PC-9 (cell line): ENCODE results near the gene ATXN1.

Source experiments
- EZH2 ChIP-seq: fragments of 200-600 bp; sonication (generic); IDR thresholded peaks from 2 replicates; pipeline ENCODE4 v1.8.0; 2017; ENCODE audit warnings: antibody characterized with exemption, low read depth
- TF ChIP-seq, protein P1 (sequence below): fragments of 200-600 bp; sonication (generic); conservative IDR thresholded peaks from 2 replicates; pipeline ENCODE4 v1.6.1; 2017; ENCODE audit warnings: mixed run types, antibody characterized with exemption, mild to moderate bottlenecking, moderate library complexity

DNA sequence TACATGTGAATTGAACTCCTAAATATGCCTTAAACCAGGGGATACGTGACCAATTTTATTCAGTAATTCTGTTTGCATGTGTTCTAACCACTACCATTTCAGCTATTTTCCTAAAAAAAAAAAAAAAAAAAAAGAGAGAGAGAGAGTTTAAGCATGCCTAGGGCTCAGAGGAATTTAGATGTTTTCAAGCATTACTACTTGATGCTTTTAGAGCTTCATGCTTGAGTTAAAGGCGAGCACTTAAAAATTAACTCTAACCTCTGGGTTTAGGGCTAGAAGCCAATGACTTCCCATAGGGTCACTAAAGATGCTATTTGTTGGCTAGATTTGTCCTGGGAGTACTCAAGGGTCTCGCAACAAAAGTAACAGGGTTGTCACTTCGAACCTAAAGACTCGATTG is 217.7 kb downstream of the ATXN1 start:
- TF ChIP-seq, protein P1, sequence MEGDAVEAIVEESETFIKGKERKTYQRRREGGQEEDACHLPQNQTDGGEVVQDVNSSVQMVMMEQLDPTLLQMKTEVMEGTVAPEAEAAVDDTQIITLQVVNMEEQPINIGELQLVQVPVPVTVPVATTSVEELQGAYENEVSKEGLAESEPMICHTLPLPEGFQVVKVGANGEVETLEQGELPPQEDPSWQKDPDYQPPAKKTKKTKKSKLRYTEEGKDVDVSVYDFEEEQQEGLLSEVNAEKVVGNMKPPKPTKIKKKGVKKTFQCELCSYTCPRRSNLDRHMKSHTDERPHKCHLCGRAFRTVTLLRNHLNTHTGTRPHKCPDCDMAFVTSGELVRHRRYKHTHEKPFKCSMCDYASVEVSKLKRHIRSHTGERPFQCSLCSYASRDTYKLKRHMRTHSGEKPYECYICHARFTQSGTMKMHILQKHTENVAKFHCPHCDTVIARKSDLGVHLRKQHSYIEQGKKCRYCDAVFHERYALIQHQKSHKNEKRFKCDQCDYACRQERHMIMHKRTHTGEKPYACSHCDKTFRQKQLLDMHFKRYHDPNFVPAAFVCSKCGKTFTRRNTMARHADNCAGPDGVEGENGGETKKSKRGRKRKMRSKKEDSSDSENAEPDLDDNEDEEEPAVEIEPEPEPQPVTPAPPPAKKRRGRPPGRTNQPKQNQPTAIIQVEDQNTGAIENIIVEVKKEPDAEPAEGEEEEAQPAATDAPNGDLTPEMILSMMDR = no peak
- no peak for TF ChIP-seq EZH2
